SK-N-SH treated with all-trans-retinoic acid at 6 μM for 48 hours (cell line): Measurements from ENCODE around the gene PRRC2A.

Experiments used
- ATAC-seq: fragments of 200-7000 bp; cut with Tn5 transposase; 3 replicates; pipeline ENCODE4 v1.9.1; 2020; ENCODE audit warnings: mild to moderate bottlenecking, moderate library complexity
- ARNTL ChIP-seq: fragments of 450-650 bp; formaldehyde crosslinking; IDR thresholded peaks from 2 replicates; pipeline ENCODE4 v1.5.0; 2020; ENCODE audit warnings: low read depth, mild to moderate bottlenecking, moderate library complexity, borderline replicate concordance
- BACH2 ChIP-seq: fragments of 250-450 bp; sonication (Bioruptor Pico); IDR thresholded peaks from 2 replicates; pipeline ENCODE4 v1.9.0; 2021; ENCODE audit warnings: mild to moderate bottlenecking, borderline replicate concordance
- CSDC2 ChIP-seq: fragments of 250-450 bp; sonication (Bioruptor Pico); IDR thresholded peaks from 2 replicates; pipeline ENCODE4 v1.5.0; 2020; ENCODE audit warnings: mild to moderate bottlenecking, moderate library complexity
- ESRRG ChIP-seq: fragments of 250-450 bp; sonication (Bioruptor Pico); IDR thresholded peaks from 2 replicates; pipeline ENCODE4 v1.6.1; 2021; ENCODE audit warnings: mild to moderate bottlenecking
- GLIS3 ChIP-seq: fragments of 250-450 bp; sonication (Bioruptor Pico); IDR thresholded peaks from 2 replicates; pipeline ENCODE4 v1.5.0; 2020; ENCODE audit warnings: mild to moderate bottlenecking, moderate library complexity
- ISL1 ChIP-seq: fragments of 250-450 bp; sonication (Bioruptor Pico); IDR thresholded peaks from 2 replicates; pipeline ENCODE4 v2.1.2; 2022; ENCODE audit warnings: mild to moderate bottlenecking, moderate library complexity
- OSR1 ChIP-seq: fragments of 250-450 bp; sonication (Bioruptor Pico); IDR thresholded peaks from 2 replicates; pipeline ENCODE4 v1.8.0; 2022; ENCODE audit warnings: moderate library complexity, mild to moderate bottlenecking, inconsistent platforms
- POU6F1 ChIP-seq: fragments of 250-450 bp; sonication (Bioruptor Pico); IDR thresholded peaks from 2 replicates; pipeline ENCODE4 v1.8.0; 2021; ENCODE audit warnings: low read depth, mild to moderate bottlenecking, moderate library complexity, borderline replicate concordance
- PPARA ChIP-seq: fragments of 250-450 bp; sonication (Bioruptor Pico); IDR thresholded peaks from 2 replicates; pipeline ENCODE4 v1.5.0; 2020; ENCODE audit warnings: mild to moderate bottlenecking, borderline replicate concordance
- RARB ChIP-seq: fragments of 250-450 bp; sonication (Bioruptor Pico); IDR thresholded peaks from 2 replicates; pipeline ENCODE4 v1.8.0; 2021; ENCODE audit warnings: mild to moderate bottlenecking, moderate library complexity
- SNAI2 ChIP-seq: fragments of 250-450 bp; sonication (Bioruptor Pico); IDR thresholded peaks from 2 replicates; pipeline ENCODE4 v1.5.0; 2020; ENCODE audit warnings: mild to moderate bottlenecking, moderate library complexity
- TCF4 ChIP-seq: fragments of 250-450 bp; sonication (Bioruptor Pico); IDR thresholded peaks from 2 replicates; pipeline ENCODE4 v1.8.0; 2021; ENCODE audit warnings: mild to moderate bottlenecking, moderate library complexity, borderline replicate concordance
- ZC3H10 ChIP-seq: fragments of 250-450 bp; sonication (Bioruptor Pico); IDR thresholded peaks from 2 replicates; pipeline ENCODE4 v1.5.1; 2021; ENCODE audit warnings: mild to moderate bottlenecking, moderate library complexity
- ZFP3 ChIP-seq: fragments of 250-450 bp; sonication (Bioruptor Pico); IDR thresholded peaks from 2 replicates; pipeline ENCODE4 v1.5.0; 2020; ENCODE audit warnings: mild to moderate bottlenecking, moderate library complexity
- ZFP30 ChIP-seq: fragments of 450-650 bp; formaldehyde crosslinking; IDR thresholded peaks from 2 replicates; pipeline ENCODE4 v1.5.0; 2022; ENCODE audit warnings: mild to moderate bottlenecking, moderate library complexity
- ZNF565 ChIP-seq: fragments of 450-650 bp; formaldehyde crosslinking; conservative IDR thresholded peaks from 2 replicates; pipeline ENCODE4 v1.5.0; 2020; ENCODE audit warnings: low read depth, mild to moderate bottlenecking, moderate library complexity
- ZNF70 ChIP-seq: fragments of 450-650 bp; formaldehyde crosslinking; IDR thresholded peaks from 2 replicates; pipeline ENCODE4 v1.5.0; 2020; ENCODE audit warnings: mild to moderate bottlenecking, moderate library complexity
- TF ChIP-seq, protein P1 (sequence below): fragments of 250-450 bp; sonication (Bioruptor Pico); IDR thresholded peaks from 2 replicates; pipeline ENCODE4 v1.5.1; 2021; ENCODE audit warnings: mild to moderate bottlenecking, moderate library complexity
- TF ChIP-seq, protein P2 (sequence below): fragments of 250-450 bp; sonication (Bioruptor Pico); IDR thresholded peaks from 2 replicates; pipeline ENCODE4 v1.8.0; 2020; ENCODE audit warnings: mild to moderate bottlenecking, moderate library complexity, borderline replicate concordance
- TF ChIP-seq, protein P3 (sequence below): fragments of 250-450 bp; sonication (Bioruptor Pico); IDR thresholded peaks from 2 replicates; pipeline ENCODE4 v1.5.0; 2020; ENCODE audit warnings: mild to moderate bottlenecking, moderate library complexity

Gene PRRC2A

GRCh38 chr6:31681135-31681671 is 60.7 kb downstream of the PRRC2A start:
- ATAC-seq: peak; percentile 24
- TF ChIP-seq OSR1 (CRISPR knock-in tag) (no peak), ZFP3 (no peak), ARNTL (CRISPR knock-in tag) (no peak), ISL1 (CRISPR knock-in tag) (no peak), ZNF565 (CRISPR knock-in tag) (no peak), ZC3H10 (CRISPR knock-in tag) (no peak), POU6F1 (CRISPR knock-in tag) (no peak), RARB (CRISPR knock-in tag) (no peak), ESRRG (CRISPR knock-in tag) (no peak), TCF4 (CRISPR knock-in tag) (no peak)

DNA sequence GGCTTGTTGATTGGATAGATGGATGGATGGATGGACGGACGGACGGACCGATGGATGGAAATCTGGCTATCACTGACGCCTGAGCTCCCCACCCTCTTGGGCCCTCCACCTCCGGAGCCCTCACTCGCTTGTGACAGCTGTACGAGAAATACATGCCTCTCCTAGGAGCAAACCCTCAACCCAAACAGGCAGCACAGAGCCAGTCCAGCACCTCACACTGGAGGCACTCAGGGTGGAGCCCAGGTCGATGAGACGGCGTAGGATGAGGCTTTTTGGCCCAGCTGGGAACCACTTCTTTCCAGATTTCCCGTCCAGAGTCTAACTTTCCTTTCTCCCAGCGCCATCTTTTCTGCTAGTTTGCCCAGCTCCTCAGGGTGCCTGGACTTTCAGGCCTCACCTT is 63.1 kb downstream of the PRRC2A start:
- TF ChIP-seq ISL1 (CRISPR knock-in tag) (no peak), ZNF70 (CRISPR knock-in tag) (no peak), POU6F1 (CRISPR knock-in tag) (no peak), TCF4 (CRISPR knock-in tag) (no peak), ARNTL (CRISPR knock-in tag) (no peak), ESRRG (CRISPR knock-in tag) (no peak), ZNF565 (CRISPR knock-in tag) (no peak), GLIS3 (CRISPR knock-in tag) (no peak)
- TF ChIP-seq, protein P1, sequence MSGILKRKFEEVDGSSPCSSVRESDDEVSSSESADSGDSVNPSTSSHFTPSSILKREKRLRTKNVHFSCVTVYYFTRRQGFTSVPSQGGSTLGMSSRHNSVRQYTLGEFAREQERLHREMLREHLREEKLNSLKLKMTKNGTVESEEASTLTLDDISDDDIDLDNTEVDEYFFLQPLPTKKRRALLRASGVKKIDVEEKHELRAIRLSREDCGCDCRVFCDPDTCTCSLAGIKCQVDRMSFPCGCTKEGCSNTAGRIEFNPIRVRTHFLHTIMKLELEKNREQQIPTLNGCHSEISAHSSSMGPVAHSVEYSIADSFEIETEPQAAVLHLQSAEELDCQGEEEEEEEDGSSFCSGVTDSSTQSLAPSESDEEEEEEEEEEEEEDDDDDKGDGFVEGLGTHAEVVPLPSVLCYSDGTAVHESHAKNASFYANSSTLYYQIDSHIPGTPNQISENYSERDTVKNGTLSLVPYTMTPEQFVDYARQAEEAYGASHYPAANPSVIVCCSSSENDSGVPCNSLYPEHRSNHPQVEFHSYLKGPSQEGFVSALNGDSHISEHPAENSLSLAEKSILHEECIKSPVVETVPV (CRISPR knock-in tag): no peak
- no peak for ATAC-seq

GRCh38 chr6:31686483-31686882 is 66.0 kb downstream of the PRRC2A start:
- no peak for TF ChIP-seq SNAI2 (CRISPR knock-in tag)
- no peak for TF ChIP-seq PPARA
- TF ChIP-seq ZNF565 (CRISPR knock-in tag): no peak
- TF ChIP-seq BACH2 (CRISPR knock-in tag): no peak
- no peak for ATAC-seq

- no peak for ATAC-seq
- TF ChIP-seq RARB (CRISPR knock-in tag): no peak
- no peak for TF ChIP-seq BACH2 (CRISPR knock-in tag)
- TF ChIP-seq POU6F1 (CRISPR knock-in tag): no peak
- TF ChIP-seq, protein P2, sequence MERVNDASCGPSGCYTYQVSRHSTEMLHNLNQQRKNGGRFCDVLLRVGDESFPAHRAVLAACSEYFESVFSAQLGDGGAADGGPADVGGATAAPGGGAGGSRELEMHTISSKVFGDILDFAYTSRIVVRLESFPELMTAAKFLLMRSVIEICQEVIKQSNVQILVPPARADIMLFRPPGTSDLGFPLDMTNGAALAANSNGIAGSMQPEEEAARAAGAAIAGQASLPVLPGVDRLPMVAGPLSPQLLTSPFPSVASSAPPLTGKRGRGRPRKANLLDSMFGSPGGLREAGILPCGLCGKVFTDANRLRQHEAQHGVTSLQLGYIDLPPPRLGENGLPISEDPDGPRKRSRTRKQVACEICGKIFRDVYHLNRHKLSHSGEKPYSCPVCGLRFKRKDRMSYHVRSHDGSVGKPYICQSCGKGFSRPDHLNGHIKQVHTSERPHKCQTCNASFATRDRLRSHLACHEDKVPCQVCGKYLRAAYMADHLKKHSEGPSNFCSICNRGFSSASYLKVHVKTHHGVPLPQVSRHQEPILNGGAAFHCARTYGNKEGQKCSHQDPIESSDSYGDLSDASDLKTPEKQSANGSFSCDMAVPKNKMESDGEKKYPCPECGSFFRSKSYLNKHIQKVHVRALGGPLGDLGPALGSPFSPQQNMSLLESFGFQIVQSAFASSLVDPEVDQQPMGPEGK (CRISPR knock-in tag): no peak
- TF ChIP-seq CSDC2 (CRISPR knock-in tag): no peak
- TF ChIP-seq ESRRG (CRISPR knock-in tag): no peak
- no peak for TF ChIP-seq ZFP3
- TF ChIP-seq ZNF70 (CRISPR knock-in tag): no peak
- TF ChIP-seq, protein P1 (CRISPR knock-in tag): no peak
- TF ChIP-seq ZFP30 (CRISPR knock-in tag): no peak
- TF ChIP-seq PPARA: no peak
- TF ChIP-seq, protein P3, sequence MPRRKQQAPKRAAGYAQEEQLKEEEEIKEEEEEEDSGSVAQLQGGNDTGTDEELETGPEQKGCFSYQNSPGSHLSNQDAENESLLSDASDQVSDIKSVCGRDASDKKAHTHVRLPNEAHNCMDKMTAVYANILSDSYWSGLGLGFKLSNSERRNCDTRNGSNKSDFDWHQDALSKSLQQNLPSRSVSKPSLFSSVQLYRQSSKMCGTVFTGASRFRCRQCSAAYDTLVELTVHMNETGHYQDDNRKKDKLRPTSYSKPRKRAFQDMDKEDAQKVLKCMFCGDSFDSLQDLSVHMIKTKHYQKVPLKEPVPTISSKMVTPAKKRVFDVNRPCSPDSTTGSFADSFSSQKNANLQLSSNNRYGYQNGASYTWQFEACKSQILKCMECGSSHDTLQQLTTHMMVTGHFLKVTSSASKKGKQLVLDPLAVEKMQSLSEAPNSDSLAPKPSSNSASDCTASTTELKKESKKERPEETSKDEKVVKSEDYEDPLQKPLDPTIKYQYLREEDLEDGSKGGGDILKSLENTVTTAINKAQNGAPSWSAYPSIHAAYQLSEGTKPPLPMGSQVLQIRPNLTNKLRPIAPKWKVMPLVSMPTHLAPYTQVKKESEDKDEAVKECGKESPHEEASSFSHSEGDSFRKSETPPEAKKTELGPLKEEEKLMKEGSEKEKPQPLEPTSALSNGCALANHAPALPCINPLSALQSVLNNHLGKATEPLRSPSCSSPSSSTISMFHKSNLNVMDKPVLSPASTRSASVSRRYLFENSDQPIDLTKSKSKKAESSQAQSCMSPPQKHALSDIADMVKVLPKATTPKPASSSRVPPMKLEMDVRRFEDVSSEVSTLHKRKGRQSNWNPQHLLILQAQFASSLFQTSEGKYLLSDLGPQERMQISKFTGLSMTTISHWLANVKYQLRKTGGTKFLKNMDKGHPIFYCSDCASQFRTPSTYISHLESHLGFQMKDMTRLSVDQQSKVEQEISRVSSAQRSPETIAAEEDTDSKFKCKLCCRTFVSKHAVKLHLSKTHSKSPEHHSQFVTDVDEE (CRISPR knock-in tag): no peak
- no peak for TF ChIP-seq SNAI2 (CRISPR knock-in tag)
Measured at GRCh38 chr6:31687321-31687720, 66.8 kb downstream of the PRRC2A start.
